ENCODE data around the gene CARD9. TPM values are rescaled to one million over a fixed set of nuclear protein-coding genes. Genes with fewer than 3 reads are reported as not detected.

CARD9 gene
- total RNA-seq, 2 donors from 2014 or later, result 0.35 to 1.5 TPM

- H3K4me1 ChIP-seq (ENCODE audit: control insufficient read depth, insufficient read depth, low read length), result no peaks in the 10 kb centered on the region
- no peak for DNase-seq
- no peak overlapping the region for H3K27ac ChIP-seq (ENCODE audit: low read depth, low read length)
- no peaks in the 10 kb centered on the region for H3K36me3 ChIP-seq (ENCODE audit: control insufficient read depth, insufficient read depth, low read length)
- H3K4me1 Mint-ChIP-seq, result no peaks in the 10 kb centered on the region
- H3K27ac Mint-ChIP-seq, result no peak overlapping the region
- 93% methylated on average over 36 to 45 of the region's 45 CpGs for WGBS, 2 experiments (ENCODE audit: insufficient coverage in 1 of 2, insufficient read length in 1 of 2)
- H3K27me3 Mint-ChIP-seq (ENCODE audit: insufficient read depth), result no peaks in the 10 kb centered on the region
- TF ChIP-seq, protein P1, sequence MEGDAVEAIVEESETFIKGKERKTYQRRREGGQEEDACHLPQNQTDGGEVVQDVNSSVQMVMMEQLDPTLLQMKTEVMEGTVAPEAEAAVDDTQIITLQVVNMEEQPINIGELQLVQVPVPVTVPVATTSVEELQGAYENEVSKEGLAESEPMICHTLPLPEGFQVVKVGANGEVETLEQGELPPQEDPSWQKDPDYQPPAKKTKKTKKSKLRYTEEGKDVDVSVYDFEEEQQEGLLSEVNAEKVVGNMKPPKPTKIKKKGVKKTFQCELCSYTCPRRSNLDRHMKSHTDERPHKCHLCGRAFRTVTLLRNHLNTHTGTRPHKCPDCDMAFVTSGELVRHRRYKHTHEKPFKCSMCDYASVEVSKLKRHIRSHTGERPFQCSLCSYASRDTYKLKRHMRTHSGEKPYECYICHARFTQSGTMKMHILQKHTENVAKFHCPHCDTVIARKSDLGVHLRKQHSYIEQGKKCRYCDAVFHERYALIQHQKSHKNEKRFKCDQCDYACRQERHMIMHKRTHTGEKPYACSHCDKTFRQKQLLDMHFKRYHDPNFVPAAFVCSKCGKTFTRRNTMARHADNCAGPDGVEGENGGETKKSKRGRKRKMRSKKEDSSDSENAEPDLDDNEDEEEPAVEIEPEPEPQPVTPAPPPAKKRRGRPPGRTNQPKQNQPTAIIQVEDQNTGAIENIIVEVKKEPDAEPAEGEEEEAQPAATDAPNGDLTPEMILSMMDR (conservative IDR thresholded peaks at IDR 0.05), result no peak
- no peaks in the 10 kb centered on the region for H3K9me3 ChIP-seq (ENCODE audit: control insufficient read depth, low read length)
- no peak overlapping the region for H3K9ac ChIP-seq (ENCODE audit: extremely low read depth, low read length, poor library complexity, severe bottlenecking)
- no peak overlapping the region for H3K4me3 Mint-ChIP-seq
- H3K4me3 ChIP-seq (ENCODE audit: low read length), result no peak overlapping the region
- no peaks in the 10 kb centered on the region for H3K36me3 Mint-ChIP-seq (ENCODE audit: low read depth)
- H3K27me3 ChIP-seq (ENCODE audit: control insufficient read depth, insufficient read depth, low read length, poor library complexity, severe bottlenecking), result no peaks in the 10 kb centered on the region
- H3K9me3 Mint-ChIP-seq, result peaks cover 1% of the 10 kb centered on the region
These were observed 5.9 kb downstream of the CARD9 start for GRCh38 chr9:136367296-136368145.

DNA sequence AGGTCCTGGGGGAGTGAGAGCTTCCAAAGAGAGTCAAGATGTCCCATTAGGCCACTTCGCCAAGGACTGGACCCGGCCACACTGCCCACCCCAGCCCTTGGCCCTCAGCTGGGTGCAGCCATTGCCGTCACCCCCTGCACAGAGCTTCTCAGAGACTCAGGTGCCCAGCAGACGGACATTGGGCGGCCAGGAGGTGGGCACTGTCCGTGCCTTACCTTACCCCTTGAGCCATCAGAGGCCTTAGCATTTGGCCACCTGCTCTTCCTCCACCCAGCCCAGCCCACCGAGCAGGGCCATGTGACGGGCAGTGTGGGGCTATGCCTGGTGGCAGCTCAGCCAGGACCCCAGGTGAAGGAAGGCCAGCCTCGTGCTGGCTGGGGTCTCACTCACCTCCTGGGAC, 6.6 kb downstream of the CARD9 start:
- Mint-ChIP-seq H3K9me3 (peaks cover 1% of the 10 kb centered on the region), H3K27me3 (ENCODE audit: insufficient read depth) (no peaks in the 10 kb centered on the region), H3K4me1 (no peaks in the 10 kb centered on the region), H3K27ac (no peak overlapping the region), H3K4me3 (no peak overlapping the region), H3K36me3 (ENCODE audit: low read depth) (no peaks in the 10 kb centered on the region)
- H3K4me1 ChIP-seq (ENCODE audit: control insufficient read depth, insufficient read depth, low read length), result no peaks in the 10 kb centered on the region
- H3K27me3 ChIP-seq (ENCODE audit: control insufficient read depth, insufficient read depth, low read length, poor library complexity, severe bottlenecking), result no peaks in the 10 kb centered on the region
- no peak overlapping the region for H3K27ac ChIP-seq (ENCODE audit: low read depth, low read length)
- no peak overlapping the region for H3K4me3 ChIP-seq (ENCODE audit: low read length)
- WGBS, 2 experiments (ENCODE audit: insufficient coverage in 1 of 2, insufficient read length in 1 of 2), result 93 to 96% methylated on average over 6 to 9 of the region's 9 CpGs
- DNase-seq, result no peak
- H3K9me3 ChIP-seq (ENCODE audit: control insufficient read depth, low read length), result no peaks in the 10 kb centered on the region
- H3K36me3 ChIP-seq (ENCODE audit: control insufficient read depth, insufficient read depth, low read length), result no peaks in the 10 kb centered on the region
- no peak overlapping the region for H3K9ac ChIP-seq (ENCODE audit: extremely low read depth, low read length, poor library complexity, severe bottlenecking)
- TF ChIP-seq, protein P1 (conservative IDR thresholded peaks at IDR 0.05), result no peak

DNA sequence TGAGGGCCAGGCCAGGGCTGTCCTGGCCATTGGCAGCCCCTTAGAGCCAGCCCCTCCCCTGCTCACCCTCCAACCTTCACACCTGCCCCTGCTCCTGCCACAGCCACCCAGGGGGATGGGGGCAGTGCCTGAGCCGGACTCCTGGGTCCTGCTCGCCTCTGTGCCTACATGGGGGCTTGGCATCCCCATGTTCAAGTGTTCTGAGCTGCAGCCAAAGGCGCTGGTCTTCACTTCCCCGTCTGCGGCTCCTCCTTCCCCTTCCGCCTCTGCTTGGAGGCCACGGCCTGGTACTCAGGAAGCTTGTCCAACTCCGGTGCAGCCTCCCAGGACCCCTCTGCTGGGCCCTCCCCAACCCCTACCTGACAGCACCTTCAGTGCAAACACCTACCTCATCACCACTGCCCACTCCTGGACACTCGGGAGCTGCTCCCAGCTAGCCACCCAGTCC, 7.7 kb downstream of the CARD9 start:
- Histone ChIP-seq H3K9ac (ENCODE audit: extremely low read depth, low read length, poor library complexity, severe bottlenecking) (no peak overlapping the region), H3K4me1 (ENCODE audit: control insufficient read depth, insufficient read depth, low read length) (no peaks in the 10 kb centered on the region), H3K27ac (ENCODE audit: low read depth, low read length) (no peak overlapping the region), H3K4me3 (ENCODE audit: low read length) (no peak overlapping the region), H3K27me3 (ENCODE audit: control insufficient read depth, insufficient read depth, low read length, poor library complexity, severe bottlenecking) (no peaks in the 10 kb centered on the region), H3K36me3 (ENCODE audit: control insufficient read depth, insufficient read depth, low read length) (no peaks in the 10 kb centered on the region), H3K9me3 (ENCODE audit: control insufficient read depth, low read length) (no peaks in the 10 kb centered on the region)
- no peaks in the 10 kb centered on the region for H3K27me3 Mint-ChIP-seq (ENCODE audit: insufficient read depth)
- no peak overlapping the region for H3K4me3 Mint-ChIP-seq
- no peak overlapping the region for H3K27ac Mint-ChIP-seq
- WGBS, 2 experiments (ENCODE audit: insufficient coverage in 1 of 2, insufficient read length in 1 of 2), result 93 to 95% methylated on average over 4 to 9 of the region's 9 CpGs
- H3K9me3 Mint-ChIP-seq, result peaks cover 1% of the 10 kb centered on the region
- TF ChIP-seq, protein P1 (conservative IDR thresholded peaks at IDR 0.05), result no peak
- DNase-seq, result no peak
- H3K4me1 Mint-ChIP-seq, result no peaks in the 10 kb centered on the region
- no peaks in the 10 kb centered on the region for H3K36me3 Mint-ChIP-seq (ENCODE audit: low read depth)
